Measurements from ENCODE around the gene SRRT. TPM values are rescaled to one million over a fixed set of nuclear protein-coding genes. Genes with fewer than 3 reads are reported as not detected.
"Not testable (repeated sequence)": the region's sequence is repeated elsewhere in the genome, so short reads cannot be mapped to it uniquely, and the experiment has no call there.

SRRT gene
- total RNA-seq, 1 donor, result 51.4 TPM

GRCh38 chr7:100893910-100894721, 19.2 kb downstream of the SRRT start:
- Histone ChIP-seq H3K27me3 (ENCODE audit: insufficient read depth, low read length) (peaks cover 59% of the 10 kb centered on the region), H3K4me1 (ENCODE audit: insufficient read depth, low read length) (peaks cover 40% of the 10 kb centered on the region), H3K4me3 (ENCODE audit: low read length) (no peak overlapping the region), H3K9me3 (ENCODE audit: low read depth, low read length) (no peaks in the 10 kb centered on the region)

GRCh38 chr7:100894860-100895700, 20.2 kb downstream of the SRRT start:
- Histone ChIP-seq H3K4me3 (ENCODE audit: low read length) (peak overlapping the region; percentile 12), H3K4me1 (ENCODE audit: insufficient read depth, low read length) (peaks cover 34% of the 10 kb centered on the region), H3K9me3 (ENCODE audit: low read depth, low read length) (no peaks in the 10 kb centered on the region), H3K27me3 (ENCODE audit: insufficient read depth, low read length) (peaks cover 59% of the 10 kb centered on the region)

- peak within 1 kb of the TSS; percentile 12 for H3K4me3 ChIP-seq (ENCODE audit: low read length)
- peaks cover 58% of the 10 kb centered on the region for H3K27me3 ChIP-seq (ENCODE audit: insufficient read depth, low read length)
- H3K4me1 ChIP-seq (ENCODE audit: insufficient read depth, low read length), result peaks cover 29% of the 10 kb centered on the region
- H3K9me3 ChIP-seq (ENCODE audit: low read depth, low read length), result no peaks in the 10 kb centered on the region
Observed at GRCh38 chr7:100895701-100895955, 20.7 kb downstream of the SRRT start, which contains the start of gene ACHE. TSS of gene ACHE (minus strand) at chr7:100895888. CDS start at chr7:100894232, 1,656 bp downstream.

GRCh38 chr7:100895956-100896731, 21.2 kb downstream of the SRRT start:
- H3K4me1 ChIP-seq (ENCODE audit: insufficient read depth, low read length), result peaks cover 24% of the 10 kb centered on the region
- no peak overlapping the region for H3K4me3 ChIP-seq (ENCODE audit: low read length)
- peaks cover 52% of the 10 kb centered on the region for H3K27me3 ChIP-seq (ENCODE audit: insufficient read depth, low read length)

GRCh38 chr7:100896732-100897608, 22.1 kb downstream of the SRRT start:
- Histone ChIP-seq H3K9me3 (ENCODE audit: low read depth, low read length) (no peaks in the 10 kb centered on the region), H3K4me1 (ENCODE audit: insufficient read depth, low read length) (peaks cover 22% of the 10 kb centered on the region), H3K4me3 (ENCODE audit: low read length) (no peak overlapping the region), H3K27me3 (ENCODE audit: insufficient read depth, low read length) (peaks cover 44% of the 10 kb centered on the region)

More at GRCh38 chr7:100895956-100896731, 21.2 kb downstream of the SRRT start:
- no peaks in the 10 kb centered on the region for H3K9me3 ChIP-seq (ENCODE audit: low read depth, low read length)

- Histone ChIP-seq H3K27me3 (ENCODE audit: insufficient read depth, low read length) (peaks cover 35% of the 10 kb centered on the region), H3K9me3 (ENCODE audit: low read depth, low read length) (no peaks in the 10 kb centered on the region), H3K4me1 (ENCODE audit: insufficient read depth, low read length) (peaks cover 22% of the 10 kb centered on the region), H3K4me3 (ENCODE audit: low read length) (no peak overlapping the region)
Observed at GRCh38 chr7:100897772-100898454, 23.0 kb downstream of the SRRT start.

GRCh38 chr7:100899432-100899831, 24.5 kb downstream of the SRRT start:
- Histone ChIP-seq H3K9me3 (ENCODE audit: low read depth, low read length) (no peaks in the 10 kb centered on the region), H3K27me3 (ENCODE audit: insufficient read depth, low read length) (peaks cover 24% of the 10 kb centered on the region), H3K4me1 (ENCODE audit: insufficient read depth, low read length) (peaks cover 22% of the 10 kb centered on the region), H3K4me3 (ENCODE audit: low read length) (no peak overlapping the region)

- Histone ChIP-seq H3K27me3 (ENCODE audit: insufficient read depth, low read length) (peaks cover 15% of the 10 kb centered on the region), H3K4me3 (ENCODE audit: low read length) (no peak overlapping the region), H3K9me3 (ENCODE audit: low read depth, low read length) (no peaks in the 10 kb centered on the region), H3K4me1 (ENCODE audit: insufficient read depth, low read length) (peaks cover 12% of the 10 kb centered on the region)
Observed at GRCh38 chr7:100900978-100901377, 26.1 kb downstream of the SRRT start.

GRCh38 chr7:100901921-100902332, 27.0 kb downstream of the SRRT start:
- Histone ChIP-seq H3K9me3 (ENCODE audit: low read depth, low read length) (no peaks in the 10 kb centered on the region), H3K4me3 (ENCODE audit: low read length) (no peak overlapping the region), H3K4me1 (ENCODE audit: insufficient read depth, low read length) (peaks cover 4% of the 10 kb centered on the region), H3K27me3 (ENCODE audit: insufficient read depth, low read length) (peaks cover 9% of the 10 kb centered on the region)

- H3K27me3 ChIP-seq (ENCODE audit: insufficient read depth, low read length), result peaks cover 4% of the 10 kb centered on the region
Observed at GRCh38 chr7:100902638-100903037, 27.7 kb downstream of the SRRT start.

GRCh38 chr7:100908512-100908911, 33.6 kb downstream of the SRRT start:
- peaks cover 16% of the 10 kb centered on the region for H3K4me1 ChIP-seq (ENCODE audit: insufficient read depth, low read length)
- no peak overlapping the region for H3K4me3 ChIP-seq (ENCODE audit: low read length)
- H3K27me3 ChIP-seq (ENCODE audit: insufficient read depth, low read length), result no peaks in the 10 kb centered on the region
- no peaks in the 10 kb centered on the region for H3K9me3 ChIP-seq (ENCODE audit: low read depth, low read length)

More at GRCh38 chr7:100902638-100903037, 27.7 kb downstream of the SRRT start:
- Histone ChIP-seq H3K4me1 (ENCODE audit: insufficient read depth, low read length) (no peaks in the 10 kb centered on the region), H3K9me3 (ENCODE audit: low read depth, low read length) (no peaks in the 10 kb centered on the region), H3K4me3 (ENCODE audit: low read length) (no peak overlapping the region)

GRCh38 chr7:100910443-100910842, 35.5 kb downstream of the SRRT start:
- H3K4me1 ChIP-seq (ENCODE audit: insufficient read depth, low read length), result peaks cover 16% of the 10 kb centered on the region
- not testable (repeated sequence) for H3K27me3 ChIP-seq (ENCODE audit: insufficient read depth, low read length); H3K9me3 ChIP-seq (ENCODE audit: low read depth, low read length); H3K4me3 ChIP-seq (ENCODE audit: low read length)

- Histone ChIP-seq H3K27me3 (ENCODE audit: insufficient read depth, low read length) (no peaks in the 10 kb centered on the region), H3K4me1 (ENCODE audit: insufficient read depth, low read length) (peaks cover 16% of the 10 kb centered on the region), H3K9me3 (ENCODE audit: low read depth, low read length) (no peaks in the 10 kb centered on the region), H3K4me3 (ENCODE audit: low read length) (no peak overlapping the region)
Observed at GRCh38 chr7:100911484-100911883, 36.6 kb downstream of the SRRT start.

All from mononuclear cell (primary cell).